B cell (primary cell): ENCODE data around the gene CAMKV. TPM values are rescaled to one million over a fixed set of nuclear protein-coding genes. Genes with fewer than 3 reads are reported as not detected.
"Not testable (repeated sequence)": the region's sequence is repeated elsewhere in the genome, so short reads cannot be mapped to it uniquely, and the experiment has no call there.

ENCODE experiments used
- ATAC-seq: fragments of 200-7000 bp; cut with Tn5 transposase; one replicate; pipeline ENCODE4 v1.10.0; 2021; ENCODE audit warnings: low read depth, mild to moderate bottlenecking, moderate number of reproducible peaks, moderate library complexity
- CTCF ChIA-PET: fragments of 350-600 bp; sonication (Branson Sonifier 250); formaldehyde crosslinking; loops from one replicate; lab custom pipeline; 2021; ENCODE audit warnings: antibody characterized with exemption, inconsistent platforms; lab: Charles Lee
- POLR2A ChIA-PET: fragments of 350-600 bp; sonication (Branson Sonifier 250); formaldehyde crosslinking; loops from one replicate; lab custom pipeline; 2021; ENCODE audit warnings: antibody characterized with exemption; lab: Charles Lee
- DNase-seq: peaks from one replicate; pipeline ENCODE4 v3.0.0; 2013
- H2AFZ ChIP-seq: 2 replicates; pipeline ENCODE4 v1.6.1; 2012; ENCODE audit warnings: mild to moderate bottlenecking, low read depth, low read length; ENCODE audit not compliant: insufficient read depth, poor library complexity, severe bottlenecking
- H3K27ac ChIP-seq, 2 donors: 1 replicate in 1 of 2; 2 replicates in 1 of 2; pipeline ENCODE4 v1.5.1; 2012 to 2013; ENCODE audit warnings: low read length in 2 of 2, mild to moderate bottlenecking in 2 of 2, moderate library complexity in 1 of 2
- H3K27me3 ChIP-seq, 4 experiments: fragments of 200-600 bp in 1 of 4; sonication (generic) in 1 of 4; replicated peaks in 1 of 4; 1 replicate in 2 of 4; 2 replicates in 2 of 4; pipeline versions ENCODE4 v1.6.1 to v1.7.0; 2013 to 2016; ENCODE audit warnings: low read length in 3 of 4, mild to moderate bottlenecking in 2 of 4, mixed read lengths in 1 of 4, moderate library complexity in 1 of 4; ENCODE audit not compliant: insufficient read depth in 4 of 4, control insufficient read depth in 3 of 4; ENCODE audit errors: control extremely low read depth in 1 of 4
- H3K36me3 ChIP-seq, 2 experiments: replicated peaks in 1 of 2; 1 replicate in 1 of 2; 2 replicates in 1 of 2; pipeline versions ENCODE4 v1.6.1 to v1.7.1; 2013; ENCODE audit warnings: low read length in 1 of 2; ENCODE audit not compliant: insufficient read depth in 2 of 2, control insufficient read depth in 1 of 2; ENCODE audit errors: control extremely low read depth in 1 of 2, extremely low read depth in 1 of 2
- H3K4me1 ChIP-seq, 2 donors: fragments of 200-600 bp in 1 of 2; sonication (generic) in 1 of 2; 1 replicate in 1 of 2; 2 replicates in 1 of 2; pipeline versions ENCODE4 v1.5.1 to v1.6.1; 2013 to 2017; ENCODE audit warnings: low read length in 2 of 2; ENCODE audit not compliant: control insufficient read depth in 2 of 2, insufficient read depth in 2 of 2
- H3K4me2 ChIP-seq: replicated peaks from 2 replicates; pipeline ENCODE3; 2012; ENCODE audit warnings: mild to moderate bottlenecking, low read depth, low read length; ENCODE audit not compliant: poor library complexity, severe bottlenecking
- H3K4me3 ChIP-seq, 5 experiments: fragments of 200-600 bp in 1 of 5; sonication (generic) in 1 of 5; 1 replicate in 3 of 5; 2 replicates in 2 of 5; pipeline versions ENCODE4 v1.5.1 to v1.7.0; 2011 to 2016; ENCODE audit warnings: low read length in 4 of 5, mild to moderate bottlenecking in 4 of 5, low read depth in 2 of 5, control low read depth in 1 of 5, moderate library complexity in 1 of 5; ENCODE audit not compliant: insufficient read depth in 1 of 5; ENCODE audit errors: control extremely low read depth in 1 of 5, extremely low read depth in 1 of 5
- H3K79me2 ChIP-seq: fragments of 200-600 bp; sonication (generic); one replicate; pipeline ENCODE4 v1.6.0; 2016; ENCODE audit warnings: low read length; ENCODE audit not compliant: control insufficient read depth, insufficient read depth
- H3K9ac ChIP-seq: fragments of 200-600 bp; sonication (generic); 2 replicates; pipeline ENCODE4 v1.6.1; 2017; ENCODE audit warnings: mild to moderate bottlenecking, low read length, moderate library complexity
- H3K9me3 ChIP-seq, 3 donors: one replicate each; pipeline versions ENCODE4 v1.6.1 to v1.7.1; 2013; ENCODE audit warnings: low read length in 2 of 3; ENCODE audit not compliant: control insufficient read depth in 2 of 3, insufficient read depth in 1 of 3; ENCODE audit errors: control extremely low read depth in 1 of 3
- H4K20me1 ChIP-seq: 2 replicates; pipeline ENCODE4 v1.6.0; 2012; ENCODE audit warnings: mild to moderate bottlenecking, low read length; ENCODE audit not compliant: insufficient read depth, control insufficient read depth, poor library complexity, severe bottlenecking
- H3K27ac Mint-ChIP-seq: one replicate; pipeline ENCODE4 v1.8.0; 2021; ENCODE audit warnings: mixed read lengths
- H3K27me3 Mint-ChIP-seq: one replicate; pipeline ENCODE4 v1.8.0; 2021; ENCODE audit warnings: mixed read lengths
- H3K4me1 Mint-ChIP-seq: one replicate; pipeline ENCODE4 v1.8.0; 2021; ENCODE audit warnings: mixed read lengths
- H3K4me3 Mint-ChIP-seq: one replicate; pipeline ENCODE4 v1.8.0; 2021; ENCODE audit warnings: mixed read lengths
- H3K9me3 Mint-ChIP-seq: one replicate; pipeline ENCODE4 v1.8.0; 2022; ENCODE audit warnings: mixed read lengths; ENCODE audit not compliant: insufficient read depth
- EZH2 ChIP-seq: IDR thresholded peaks from 2 replicates; pipeline ENCODE4 v1.6.1; 2012; ENCODE audit warnings: borderline replicate concordance, low read depth, mild to moderate bottlenecking, moderate library complexity, low read length; ENCODE audit not compliant: insufficient read depth, poor library complexity, severe bottlenecking
- WGBS: methylation state at CpG from one replicate; pipeline ENCODE4 v1.1.5; 2013; ENCODE audit warnings: missing lambda C conversion rate; ENCODE audit not compliant: insufficient coverage; 5-methylcytosine and 5-hydroxymethylcytosine counted together
- intact Hi-C: fragments of 100-400 bp; cut with micrococcal nuclease; formaldehyde crosslinking; loops from one replicate; pipeline ENCODE4 v1.10.0; 2022
- polyA plus RNA-seq: library from polyadenylated mRNA; depleted of rRNA; stranded (reverse); fragments of >200 nt; gene quantifications from 2 replicates; pipeline ENCODE4 v1.2.3, GENCODE V29; 2012
- total RNA-seq, 2 donors: library from RNA; stranded (reverse); fragments of 120-200 nt in 1 of 2; gene quantifications; 1 replicate in 1 of 2; 2 replicates in 1 of 2; pipeline versions ENCODE4 v1.2.3 to v1.2.4, GENCODE V29; 2013 to 2022
- TF ChIP-seq, protein P1 (sequence below): fragments of 200-600 bp; IDR thresholded peaks from one replicate; pipeline ENCODE4 v1.8.0; 2022; ENCODE audit warnings: antibody characterized with exemption, mild to moderate bottlenecking

CAMKV gene
- total and polyA plus RNA-seq, 2 donors (not counting 1 experiment from before 2014, with no cell fraction given) = not detected

DNA sequence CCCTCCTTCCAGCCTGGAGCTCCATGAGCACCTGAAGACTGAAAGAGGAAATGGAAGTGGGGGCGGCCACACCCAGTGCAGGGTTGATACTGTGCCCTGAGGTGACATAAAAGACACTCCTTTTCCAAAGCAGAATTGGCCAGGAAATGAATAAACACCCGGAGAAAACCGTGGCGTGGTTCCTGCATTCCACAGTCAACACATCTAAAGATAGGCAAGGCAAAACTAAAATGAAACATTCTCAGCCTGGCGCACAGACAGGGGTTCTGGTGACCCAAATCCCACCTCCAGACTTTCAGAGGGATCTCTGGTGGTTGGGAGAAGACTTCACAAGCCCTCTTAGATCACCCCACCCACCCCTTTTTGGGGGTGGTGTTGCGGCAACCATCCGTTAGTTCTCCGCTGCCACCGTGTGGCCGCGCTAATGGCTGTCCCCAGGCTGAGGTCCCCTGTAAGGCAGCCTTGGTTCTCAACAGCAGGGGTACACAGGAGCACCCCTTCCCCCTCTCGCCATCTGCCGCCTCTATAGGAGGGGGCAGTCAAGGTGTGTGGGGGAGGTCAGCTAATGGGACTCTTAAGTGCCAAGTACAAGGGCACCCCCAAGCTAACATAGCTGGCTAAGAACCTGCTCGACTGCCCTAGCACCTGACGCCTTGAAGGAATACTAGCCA, 36.5 kb upstream of the CAMKV start:
- no peak for TF ChIP-seq EZH2
- TF ChIP-seq, protein P1, sequence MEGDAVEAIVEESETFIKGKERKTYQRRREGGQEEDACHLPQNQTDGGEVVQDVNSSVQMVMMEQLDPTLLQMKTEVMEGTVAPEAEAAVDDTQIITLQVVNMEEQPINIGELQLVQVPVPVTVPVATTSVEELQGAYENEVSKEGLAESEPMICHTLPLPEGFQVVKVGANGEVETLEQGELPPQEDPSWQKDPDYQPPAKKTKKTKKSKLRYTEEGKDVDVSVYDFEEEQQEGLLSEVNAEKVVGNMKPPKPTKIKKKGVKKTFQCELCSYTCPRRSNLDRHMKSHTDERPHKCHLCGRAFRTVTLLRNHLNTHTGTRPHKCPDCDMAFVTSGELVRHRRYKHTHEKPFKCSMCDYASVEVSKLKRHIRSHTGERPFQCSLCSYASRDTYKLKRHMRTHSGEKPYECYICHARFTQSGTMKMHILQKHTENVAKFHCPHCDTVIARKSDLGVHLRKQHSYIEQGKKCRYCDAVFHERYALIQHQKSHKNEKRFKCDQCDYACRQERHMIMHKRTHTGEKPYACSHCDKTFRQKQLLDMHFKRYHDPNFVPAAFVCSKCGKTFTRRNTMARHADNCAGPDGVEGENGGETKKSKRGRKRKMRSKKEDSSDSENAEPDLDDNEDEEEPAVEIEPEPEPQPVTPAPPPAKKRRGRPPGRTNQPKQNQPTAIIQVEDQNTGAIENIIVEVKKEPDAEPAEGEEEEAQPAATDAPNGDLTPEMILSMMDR = peak; percentile 62
- Histone ChIP-seq H3K27ac (peak overlapping the region in 1 of 2 donors; percentile 30), H3K79me2 (no peaks in the 10 kb centered on the region), H3K4me1 (peaks cover 14 to 36% of the 10 kb centered on the region in 2 donors), H3K36me3 (peaks cover 0 to 6% of the 10 kb centered on the region in 2 experiments), H3K4me3 (peak overlapping the region in 3 of 5 experiments; percentile 5 to 39 (median 6)), H2AFZ (peak overlapping the region; percentile 48), H4K20me1 (no peaks in the 10 kb centered on the region), H3K4me2 (peak overlapping the region; percentile 70), H3K9ac (peak overlapping the region; percentile 37), H3K9me3 (peaks cover 0 to 6% (median 0%) of the 10 kb centered on the region in 3 donors), H3K27me3 (no peaks in the 10 kb centered on the region)
- peaks cover 26% of the 10 kb centered on the region for H3K4me1 Mint-ChIP-seq
- 44% methylated on average over 5 of the region's 15 CpGs for WGBS
- POLR2A ChIA-PET = interaction anchor here (0.6 kb wide), 1 partner anchor 812 kb away, joined by 8 read pairs; the partner anchor contains the start of gene QRICH1
- CTCF ChIA-PET = interaction anchor here (0.6 to 3.3 kb wide), 12 partner anchors 18 to 1613 kb away, joined by 3 to 19 read pairs (median 4); partner anchors contain the start of genes AMIGO3 and INKA1
- H3K4me3 Mint-ChIP-seq = peak overlapping the region; percentile 74
- DNase-seq = peak; percentile 66
- H3K9me3 Mint-ChIP-seq = no peaks in the 10 kb centered on the region
- intact Hi-C loops = loop anchor here (1.0 kb wide), 3 partner anchors 104 to 203 kb away; partner anchors contain the start of gene AMIGO3
- peak; percentile 37 for ATAC-seq
- no peaks in the 10 kb centered on the region for H3K27me3 Mint-ChIP-seq
- peak overlapping the region; percentile 83 for H3K27ac Mint-ChIP-seq

DNA sequence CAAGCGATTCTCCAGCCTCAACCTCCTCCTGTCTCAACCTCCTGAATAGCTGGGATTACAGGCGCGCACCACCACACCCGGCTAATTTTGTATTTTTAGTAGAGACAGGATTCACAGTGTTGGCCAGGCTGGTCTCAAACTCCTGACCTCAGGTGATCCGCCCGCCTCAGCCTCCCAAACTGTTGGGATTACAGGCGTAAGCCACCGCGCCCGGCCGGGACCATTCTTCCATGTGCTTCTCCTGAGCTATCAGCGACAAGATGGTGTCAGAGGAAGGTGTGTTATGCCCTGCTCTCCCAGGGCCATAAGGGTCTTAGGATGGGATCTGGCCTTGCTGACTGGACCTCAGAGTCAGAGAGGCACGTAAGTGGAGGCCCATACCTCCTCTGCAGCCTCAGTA, 34.7 kb upstream of the CAMKV start:
- Mint-ChIP-seq H3K4me1 (peaks cover 26% of the 10 kb centered on the region), H3K4me3 (peak overlapping the region; percentile 89), H3K27ac (peak overlapping the region; percentile 26)
- H3K9me3 ChIP-seq, ATAC-seq, H3K36me3 ChIP-seq, H4K20me1 ChIP-seq, H3K27ac ChIP-seq, H3K4me3 ChIP-seq, POLR2A ChIA-PET, H3K9me3 Mint-ChIP-seq, intact Hi-C loops, H3K9ac ChIP-seq, H2AFZ ChIP-seq, DNase-seq, H3K27me3 ChIP-seq, H3K79me2 ChIP-seq, H3K27me3 Mint-ChIP-seq: not testable (repeated sequence)
- CTCF ChIA-PET = interaction anchor here (2.9 to 3.3 kb wide), 2 partner anchors 66 to 102 kb away, joined by 17 to 19 read pairs; partner anchors contain the start of gene INKA1
- Histone ChIP-seq H3K4me1 (peaks cover 14 to 36% of the 10 kb centered on the region in 2 donors), H3K4me2 (peak overlapping the region; percentile 78)
- 99% methylated on average over 10 of the region's 13 CpGs for WGBS
